Esophagus muscularis mucosa (tissue), 4 donors: ENCODE measurements around the gene MIOS.

Experiments used
- CTCF ChIP-seq, 3 experiments: fragments of 200-600 bp in 2 of 3; fragments of 450-650 bp in 1 of 3; sonication (generic) in 2 of 3; IDR thresholded peaks; one replicate each; pipeline ENCODE4 v1.5.1; 2017 to 2019; ENCODE audit warnings: antibody characterized with exemption in 3 of 3, mild to moderate bottlenecking in 2 of 3, moderate library complexity in 1 of 3
- EP300 ChIP-seq: sonication (generic); formaldehyde crosslinking; IDR thresholded peaks from one replicate; pipeline ENCODE4 v1.6.1; 2017; ENCODE audit warnings: antibody characterized with exemption
- POLR2A ChIP-seq: fragments of 450-650 bp; IDR thresholded peaks from one replicate; pipeline ENCODE4 v1.6.1; 2017; ENCODE audit warnings: antibody characterized with exemption, moderate library complexity, mild to moderate bottlenecking, low read depth
- POLR2AphosphoS5 ChIP-seq, 2 donors: sonication (generic); formaldehyde crosslinking; IDR thresholded peaks; one replicate each; pipeline ENCODE4 v1.6.1; 2017; ENCODE audit warnings: antibody characterized with exemption in 2 of 2

GRCh38 chr7:7614018-7614741, 47.5 kb downstream of the MIOS start:
- TF ChIP-seq POLR2AphosphoS5 (IDR thresholded peaks at IDR 0.05) (no peak), CTCF (IDR thresholded peaks at IDR 0.05) (no peak), POLR2A (no peak), EP300 (no peak)
